Measurements from ENCODE around the gene NCAPG2. TPM values are rescaled to one million over a fixed set of nuclear protein-coding genes. Genes with fewer than 3 reads are reported as not detected.

NCAPG2 gene
- total RNA-seq, 1 donor from 2014 or later: 29.5 TPM

DNA sequence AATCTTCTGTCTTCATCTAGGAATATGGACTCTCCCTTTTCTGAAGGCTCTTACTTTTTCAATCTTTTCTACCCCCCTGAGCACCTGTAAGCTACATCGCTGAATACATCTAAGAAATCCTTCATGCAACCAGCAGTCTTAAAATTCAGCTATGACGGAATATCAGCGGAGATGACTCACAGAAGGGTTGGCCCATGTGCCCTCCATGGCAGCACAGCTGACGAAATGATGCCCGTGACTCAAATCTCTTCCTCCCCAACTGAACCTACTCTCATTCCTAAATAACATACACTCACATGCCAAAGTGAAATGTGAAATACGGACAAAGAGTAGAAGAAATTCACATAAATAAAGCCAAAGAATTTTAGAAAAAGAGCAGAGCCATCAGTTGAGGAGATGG is 30.3 kb upstream of the NCAPG2 start:
- DNase-seq: no peak

- no peak for DNase-seq
Measured at GRCh38 chr7:158733775-158734494, 29.3 kb upstream of the NCAPG2 start.

DNA sequence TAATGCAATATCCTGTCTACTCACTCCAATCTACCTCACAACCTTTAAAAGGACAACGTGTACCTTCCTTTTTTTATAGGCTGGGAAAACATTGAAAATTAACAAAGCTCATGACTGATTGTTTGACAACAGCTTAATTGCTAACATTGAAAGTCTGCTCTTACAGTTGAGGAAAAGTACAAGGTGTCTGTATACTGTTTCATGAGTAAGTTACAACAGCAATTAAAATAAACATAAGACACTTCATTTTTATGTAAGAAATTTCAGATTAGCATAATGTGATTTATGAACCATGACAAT is 28.6 kb upstream of the NCAPG2 start:
- DNase-seq: no peak

GRCh38 chr7:158732494-158733219 is 28.1 kb upstream of the NCAPG2 start:
- no peak for DNase-seq

DNA sequence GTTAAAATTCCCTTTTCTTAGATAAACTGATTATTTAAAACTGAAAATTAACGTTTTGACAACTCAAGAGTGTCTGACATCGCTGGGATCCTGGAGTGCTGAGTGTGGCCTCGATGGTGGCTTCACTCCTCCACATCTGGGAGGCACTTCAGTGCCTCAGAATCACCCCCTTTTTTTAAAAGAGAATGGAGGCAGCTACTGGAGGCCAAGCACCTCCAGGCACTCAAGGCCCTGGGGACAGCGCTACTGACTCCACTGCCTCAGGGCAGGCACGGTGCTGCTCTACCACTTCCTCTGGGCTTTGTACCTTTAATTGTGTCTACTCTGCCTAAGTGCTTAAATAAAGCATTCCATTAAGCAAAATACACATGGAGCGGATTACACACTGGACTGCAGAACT is 27.2 kb upstream of the NCAPG2 start:
- DNase-seq: no peak

DNA sequence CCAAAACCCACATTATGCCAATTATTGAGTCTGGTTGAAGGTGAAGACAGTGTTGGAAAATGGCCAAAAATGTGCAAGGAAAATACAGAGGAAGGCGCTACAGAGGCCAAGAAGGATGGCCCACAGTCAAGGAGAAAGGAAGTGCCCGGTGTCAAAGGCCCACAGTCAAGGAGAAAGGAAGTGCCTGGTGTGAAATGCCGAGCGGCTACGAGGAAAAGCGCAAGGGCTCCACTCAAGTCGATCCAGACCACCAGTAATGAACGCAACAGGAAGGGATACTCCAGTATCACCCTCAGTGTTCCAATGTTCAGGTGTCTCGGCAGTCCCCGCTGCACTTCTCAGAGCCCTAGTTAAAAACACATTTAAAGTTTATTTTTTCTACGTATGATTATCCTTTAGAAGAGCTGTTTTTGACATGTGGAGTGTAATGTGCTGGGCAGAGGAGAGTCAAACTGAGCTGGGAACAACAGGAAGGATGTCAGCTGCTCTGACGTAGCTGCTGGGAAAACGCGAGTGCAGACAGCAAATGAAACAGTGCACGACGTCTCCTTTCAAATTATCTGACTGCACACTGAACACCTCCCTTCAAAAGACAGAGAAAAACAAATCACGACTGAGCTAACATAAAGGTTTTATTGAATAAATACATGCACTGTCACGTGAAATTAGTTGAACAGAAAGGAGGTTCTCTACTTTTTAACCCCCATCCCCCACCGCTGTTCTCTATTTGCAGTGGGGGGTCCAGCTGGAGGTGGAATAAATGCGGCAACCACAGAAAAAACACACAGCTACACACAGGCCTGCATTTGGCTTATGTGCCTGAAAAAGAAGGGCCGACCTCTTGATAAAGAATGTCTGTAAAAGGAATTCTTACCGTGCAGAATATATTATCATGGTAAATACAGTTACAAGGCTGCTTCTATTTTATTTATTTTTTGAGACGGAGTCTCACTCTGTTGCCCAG is 26.1 kb upstream of the NCAPG2 start:
- DNase-seq: peak; percentile 47

GRCh38 chr7:158729646-158730382 is 25.2 kb upstream of the NCAPG2 start:
- DNase-seq: no peak

GRCh38 chr7:158728911-158729645 is 24.5 kb upstream of the NCAPG2 start:
- DNase-seq: no peak

DNA sequence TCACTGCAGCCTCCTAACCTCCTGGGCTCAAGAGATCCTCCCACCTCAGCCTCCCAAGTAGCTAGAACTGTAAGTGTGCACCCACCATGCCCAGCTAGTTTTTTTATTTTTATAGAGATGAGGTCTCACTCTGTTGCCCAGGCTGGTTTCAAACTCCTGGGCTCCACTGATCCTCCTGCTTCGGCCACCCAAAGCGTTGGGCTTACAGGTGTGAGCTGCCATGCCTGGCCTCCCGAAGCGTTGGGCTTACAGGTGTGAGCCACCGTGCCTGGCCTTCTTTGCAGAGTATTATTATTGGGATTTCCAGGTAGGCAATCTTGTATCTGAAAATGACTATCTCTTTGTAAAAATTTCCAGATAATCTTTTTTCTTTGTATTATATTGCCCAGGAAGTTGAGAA is 23.1 kb upstream of the NCAPG2 start:
- no peak for DNase-seq

DNA sequence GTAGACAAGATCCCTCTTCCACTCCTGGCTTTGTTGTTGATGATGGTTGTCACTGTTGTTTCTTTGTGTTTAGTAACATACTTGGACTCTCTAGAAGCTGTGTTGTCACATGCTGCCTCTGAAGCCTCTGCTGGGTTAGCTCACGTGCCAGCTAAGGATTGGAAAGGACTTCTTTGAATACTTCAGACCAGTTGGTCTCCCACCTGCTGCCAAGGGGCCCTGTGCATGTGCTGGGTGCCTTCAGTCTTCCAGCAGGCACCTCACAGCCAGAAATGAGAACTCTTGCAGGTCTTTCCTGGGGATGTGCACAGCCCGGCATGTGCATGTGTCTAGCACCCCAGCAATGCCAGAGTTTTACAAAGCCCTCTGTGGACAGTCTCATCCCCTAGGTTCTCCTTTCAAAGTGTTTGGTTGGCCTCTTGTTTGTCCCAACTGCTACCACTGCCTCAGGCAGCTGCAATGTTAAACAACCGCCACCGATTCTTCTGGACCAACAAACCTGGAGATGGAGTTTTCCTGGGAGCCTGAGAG is 21.7 kb upstream of the NCAPG2 start:
- peak; percentile 37 for DNase-seq

DNA sequence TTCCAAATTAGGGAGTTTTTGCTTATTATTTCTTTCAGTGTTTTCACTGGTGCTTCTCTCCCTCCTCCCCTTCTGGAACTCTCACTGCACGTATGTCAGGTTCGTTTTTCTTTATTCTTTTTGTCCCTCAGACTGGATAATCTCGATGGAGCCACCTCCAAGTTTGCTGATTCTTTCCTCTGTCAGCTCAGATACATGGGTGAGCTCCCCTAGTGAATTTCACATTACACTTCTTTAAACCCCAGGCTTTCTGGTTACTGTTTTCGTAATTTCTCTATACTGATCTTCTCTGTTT is 20.8 kb upstream of the NCAPG2 start:
- DNase-seq: no peak

GRCh38 chr7:158724658-158725505 is 20.3 kb upstream of the NCAPG2 start:
- DNase-seq: no peak

DNA sequence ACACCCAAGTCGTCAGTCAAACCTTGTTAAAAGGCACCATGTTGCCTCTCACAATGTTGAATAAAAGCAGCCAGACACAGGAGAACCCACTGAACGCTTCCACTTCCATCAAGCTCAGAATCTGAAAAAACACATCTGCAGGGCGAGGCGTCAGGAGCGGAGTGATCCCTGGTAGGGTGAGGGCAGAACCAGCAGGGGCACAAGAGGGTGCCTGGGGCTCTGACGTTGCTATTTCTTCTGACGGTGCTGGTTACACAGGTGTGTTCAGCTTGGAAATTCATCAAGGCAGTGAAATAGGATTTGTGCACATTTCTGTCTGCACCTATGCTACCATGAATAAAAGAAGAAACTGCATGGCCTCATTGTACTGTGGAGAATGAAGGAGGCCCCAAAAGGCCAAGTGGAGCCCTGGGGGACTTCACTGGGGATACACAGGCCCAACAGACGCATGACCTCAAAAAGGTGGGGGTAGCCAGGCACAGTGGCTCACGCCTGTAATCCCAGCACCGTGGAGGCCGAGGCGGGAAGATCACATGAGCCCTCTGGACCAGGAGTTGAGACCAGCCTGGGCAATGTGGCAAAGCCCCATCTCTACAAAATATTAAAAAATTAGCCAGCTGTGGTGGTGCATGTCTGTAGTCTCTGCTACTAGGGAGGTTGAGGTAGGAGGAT is 19.2 kb upstream of the NCAPG2 start:
- no peak for DNase-seq

- no peak for DNase-seq
Measured at GRCh38 chr7:158723266-158723665, 18.7 kb upstream of the NCAPG2 start.

DNA sequence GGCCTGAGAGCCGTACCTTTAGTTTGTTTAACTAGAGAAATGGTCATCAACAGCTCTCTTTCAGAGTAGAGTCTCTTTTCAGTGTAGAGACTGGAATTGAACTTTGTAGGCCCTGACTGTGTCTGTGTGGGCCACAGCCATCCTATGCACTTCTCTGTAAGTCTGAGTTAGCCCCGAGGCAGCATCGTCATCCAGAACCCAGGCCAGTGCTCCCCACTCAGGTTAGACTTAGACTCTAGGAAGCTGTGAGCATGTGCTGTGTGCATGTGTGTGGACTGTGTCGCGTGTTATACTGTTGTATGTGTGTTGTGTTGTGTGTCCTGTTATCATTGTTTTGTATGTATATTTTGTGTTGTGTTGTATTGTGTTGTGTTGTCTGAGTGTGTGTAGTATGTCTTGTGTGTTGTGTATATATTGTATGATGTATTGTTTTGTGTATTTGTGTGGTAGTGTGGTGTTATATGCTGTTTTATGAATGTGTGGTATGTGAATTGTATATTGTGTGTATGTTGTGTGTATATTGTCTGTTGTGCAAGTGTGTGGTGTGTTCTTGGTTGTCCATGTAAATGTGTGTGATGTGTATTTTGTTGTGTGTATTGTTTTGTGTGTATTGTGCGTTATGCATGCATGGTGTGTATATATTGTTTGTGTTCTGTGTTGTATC is 18.1 kb upstream of the NCAPG2 start:
- no peak for DNase-seq

DNA sequence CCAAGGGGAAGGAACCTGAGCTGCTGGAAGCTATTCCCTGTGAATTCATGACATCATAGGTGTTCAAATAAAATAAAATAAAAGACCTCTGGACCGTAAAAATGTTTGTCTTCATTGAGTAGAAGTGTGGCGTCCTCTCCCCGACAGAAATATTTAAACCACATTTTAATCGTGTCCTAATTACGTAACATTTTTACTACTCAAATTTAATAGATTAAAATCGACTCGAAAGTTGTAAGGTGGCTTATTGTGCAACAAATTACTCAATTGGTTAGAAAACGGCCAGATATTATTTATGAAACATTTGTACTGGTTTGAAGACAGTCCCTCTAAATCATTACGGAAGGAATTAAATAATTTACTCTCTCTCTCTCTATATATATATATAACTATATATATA is 15.5 kb upstream of the NCAPG2 start:
- DNase-seq: no peak

DNA sequence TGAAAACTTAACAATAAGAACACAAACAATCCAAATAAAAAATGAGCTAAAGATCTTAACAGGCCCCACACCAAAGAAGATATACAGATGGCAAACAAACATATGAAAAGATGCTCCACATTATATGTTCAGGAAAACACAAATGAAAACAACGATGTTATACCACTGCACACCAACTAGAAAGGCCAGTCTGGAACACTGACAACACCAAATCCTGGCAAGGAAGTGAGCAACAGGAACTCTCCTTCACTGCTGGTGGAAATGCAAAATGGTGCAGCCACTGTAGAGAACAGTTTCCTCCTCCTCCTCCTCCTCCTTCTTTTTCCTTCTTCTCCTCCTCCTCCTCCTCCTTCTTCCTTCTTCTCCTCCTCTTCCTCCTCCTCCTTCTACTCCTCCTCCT is 12.2 kb upstream of the NCAPG2 start:
- no peak for DNase-seq

GRCh38 chr7:158710651-158711102 is 6.1 kb upstream of the NCAPG2 start:
- no peak for DNase-seq

DNA sequence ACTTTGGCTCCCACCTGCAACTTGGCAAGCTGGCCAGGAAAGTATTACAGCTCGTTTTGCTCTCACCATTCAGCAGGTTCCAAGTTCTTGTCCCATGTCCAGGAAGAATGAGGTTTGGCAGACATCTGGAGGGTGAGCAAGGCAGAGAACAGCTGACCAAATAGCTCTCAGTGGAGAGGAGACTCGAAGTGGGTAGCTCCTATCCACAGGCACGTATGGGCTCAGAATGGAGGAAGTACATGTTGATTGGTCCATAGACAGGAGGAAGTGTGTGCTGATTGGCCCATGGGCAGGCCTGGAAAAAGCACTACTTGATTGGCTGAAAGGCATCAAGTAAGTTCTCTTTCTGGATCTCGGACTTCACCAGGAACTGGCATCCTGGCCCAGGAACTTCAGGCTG is 3.0 kb upstream of the NCAPG2 start:
- DNase-seq: no peak
